MCF 10A (cell line): ENCODE data around the gene PADI4. TPM values are rescaled to one million over a fixed set of nuclear protein-coding genes. Genes with fewer than 3 reads are reported as not detected.

Source experiments
- BruUV-seq: library from RNA; stranded (reverse); fragments of 400-500 nt; replicated peaks from 2 replicates; lab custom pipeline; 2021; lab: Mats Ljungman, UMichigan
- CTCF ChIA-PET: fragments of 300-600 bp; sonication (Branson Sonifier 250); formaldehyde crosslinking; extraction: SDS; loops from one replicate; lab custom pipeline; 2021; ENCODE audit warnings: antibody characterized with exemption, inconsistent platforms; lab: Yijun Ruan, JAX
- POLR2A ChIA-PET: fragments of 300-600, 350-650 bp; sonication (Branson Sonifier 250); formaldehyde crosslinking; extraction: SDS; loops from one replicate; lab custom pipeline; 2020; ENCODE audit warnings: antibody characterized with exemption, inconsistent platforms; lab: Yijun Ruan, JAX
- DNase-seq: peaks from one replicate; pipeline ENCODE4 v3.0.0-alpha.2; 2018; ENCODE audit not compliant: unreplicated experiment
- H3K27ac Mint-ChIP-seq: one replicate; pipeline ENCODE4 v1.8.0; 2022; ENCODE audit warnings: mild to moderate bottlenecking, low read depth, mixed read lengths; ENCODE audit not compliant: unreplicated experiment
- H3K27me3 Mint-ChIP-seq: one replicate; pipeline ENCODE4 v1.8.0; 2022; ENCODE audit warnings: mixed read lengths; ENCODE audit not compliant: insufficient read depth, unreplicated experiment
- H3K36me3 Mint-ChIP-seq: one replicate; pipeline ENCODE4 v1.8.0; 2022; ENCODE audit warnings: mild to moderate bottlenecking, moderate library complexity, mixed read lengths; ENCODE audit not compliant: insufficient read depth, unreplicated experiment
- H3K4me1 Mint-ChIP-seq: one replicate; pipeline ENCODE4 v1.8.0; 2022; ENCODE audit warnings: mixed read lengths; ENCODE audit not compliant: insufficient read depth, unreplicated experiment
- H3K4me3 Mint-ChIP-seq: one replicate; pipeline ENCODE4 v1.8.0; 2022; ENCODE audit warnings: mild to moderate bottlenecking, moderate library complexity, mixed read lengths; ENCODE audit not compliant: unreplicated experiment
- H3K9me3 Mint-ChIP-seq: one replicate; pipeline ENCODE4 v1.8.0; 2022; ENCODE audit warnings: mixed read lengths; ENCODE audit not compliant: unreplicated experiment
- CTCF ChIP-seq: fragments of 200-600 bp; IDR thresholded peaks from one replicate; pipeline ENCODE4 v1.8.0; 2022; ENCODE audit warnings: antibody characterized with exemption, mild to moderate bottlenecking; ENCODE audit not compliant: unreplicated experiment
- intact Hi-C: fragments of 100-400 bp; cut with micrococcal nuclease; formaldehyde crosslinking; loops from 2 replicates; pipeline ENCODE4 v1.14.1; 2022
- total RNA-seq: library from RNA; stranded (reverse); gene quantifications from 2 replicates; pipeline ENCODE4 v1.2.3, GENCODE V29; 2022

PADI4 gene
- total RNA-seq, 1 experiment from 2014 or later, result 0.51 TPM

- no peak for TF ChIP-seq CTCF
- H3K4me1 Mint-ChIP-seq, result peaks cover 4% of the 10 kb centered on the region
- no peaks in the 10 kb centered on the region for H3K36me3 Mint-ChIP-seq
- H3K27me3 Mint-ChIP-seq, result no peaks in the 10 kb centered on the region
- no peak overlapping the region for H3K4me3 Mint-ChIP-seq
- no TSS peak for BruUV-seq
- H3K9me3 Mint-ChIP-seq, result no peaks in the 10 kb centered on the region
- ChIA-PET CTCF (no interaction called here), POLR2A (no interaction called here)
- intact Hi-C loops, result no loop called here
- no peak overlapping the region for H3K27ac Mint-ChIP-seq
- DNase-seq, result no peak
Measured at GRCh38 chr1:17260264-17260663, 47.7 kb upstream of the PADI4 start.

- H3K36me3 Mint-ChIP-seq, result no peaks in the 10 kb centered on the region
- H3K27me3 Mint-ChIP-seq, result no peaks in the 10 kb centered on the region
- ChIA-PET CTCF (interaction anchor here (1.9 kb wide), 1 partner anchor 75 kb away, joined by 6 read pairs; no protein-coding TSS in a partner anchor), POLR2A (interaction anchor here (0.5 kb wide), 1 partner anchor 49 kb away, joined by 3 read pairs; no protein-coding TSS in a partner anchor)
- H3K4me3 Mint-ChIP-seq, result no peak overlapping the region
- intact Hi-C loops, result no loop called here
- no peak overlapping the region for H3K27ac Mint-ChIP-seq
- TF ChIP-seq CTCF, result no peak
- no TSS peak for BruUV-seq
- H3K9me3 Mint-ChIP-seq, result no peaks in the 10 kb centered on the region
- peaks cover 4% of the 10 kb centered on the region for H3K4me1 Mint-ChIP-seq
- DNase-seq, result no peak
Measured at GRCh38 chr1:17260738-17261137, 47.3 kb upstream of the PADI4 start.

GRCh38 chr1:17263936-17264335 is 44.1 kb upstream of the PADI4 start:
- no peak overlapping the region for H3K27ac Mint-ChIP-seq
- no peaks in the 10 kb centered on the region for H3K9me3 Mint-ChIP-seq
- TF ChIP-seq CTCF, result no peak
- H3K36me3 Mint-ChIP-seq, result no peaks in the 10 kb centered on the region
- DNase-seq, result no peak
- intact Hi-C loops, result no loop called here
- H3K4me1 Mint-ChIP-seq, result peaks cover 4% of the 10 kb centered on the region
- H3K27me3 Mint-ChIP-seq, result no peaks in the 10 kb centered on the region
- no TSS peak for BruUV-seq
- ChIA-PET POLR2A (interaction anchor here (0.6 to 1.2 kb wide), 3 partner anchors 14 to 65 kb away, joined by 3 read pairs; no protein-coding TSS in a partner anchor), CTCF (interaction anchor here (1.5 to 2.2 kb wide), 3 partner anchors 18 to 73 kb away, joined by 6 to 10 read pairs (median 6); no protein-coding TSS in a partner anchor)
- H3K4me3 Mint-ChIP-seq, result no peak overlapping the region

- no peak for DNase-seq
- no peaks in the 10 kb centered on the region for H3K27me3 Mint-ChIP-seq
- BruUV-seq, result no TSS peak
- no peaks in the 10 kb centered on the region for H3K9me3 Mint-ChIP-seq
- no peak overlapping the region for H3K4me3 Mint-ChIP-seq
- ChIA-PET POLR2A (interaction anchor here (0.6 to 1.5 kb wide), 3 partner anchors 14 to 136 kb away, joined by 3 read pairs; no protein-coding TSS in a partner anchor), CTCF (interaction anchor here (0.5 to 2.2 kb wide), 5 partner anchors 10 to 487 kb away, joined by 3 to 10 read pairs (median 6); no protein-coding TSS in a partner anchor)
- intact Hi-C loops, result no loop called here
- H3K4me1 Mint-ChIP-seq, result peaks cover 4% of the 10 kb centered on the region
- no peak overlapping the region for H3K27ac Mint-ChIP-seq
- no peaks in the 10 kb centered on the region for H3K36me3 Mint-ChIP-seq
- no peak for TF ChIP-seq CTCF
Measured at GRCh38 chr1:17264470-17264869, 43.5 kb upstream of the PADI4 start.
